IPS DF 4.7 (cell line): Measurements from ENCODE around the gene SH3RF3.
"Not testable (repeated sequence)": the region's sequence is repeated elsewhere in the genome, so short reads cannot be mapped to it uniquely, and the experiment has no call there.

Experiments
- DNase-seq: peaks from one replicate; pipeline ENCODE4 v3.0.0-alpha.2; 2013; ENCODE audit warnings: low spot score; ENCODE audit errors: extremely low read depth

SH3RF3 gene

DNA sequence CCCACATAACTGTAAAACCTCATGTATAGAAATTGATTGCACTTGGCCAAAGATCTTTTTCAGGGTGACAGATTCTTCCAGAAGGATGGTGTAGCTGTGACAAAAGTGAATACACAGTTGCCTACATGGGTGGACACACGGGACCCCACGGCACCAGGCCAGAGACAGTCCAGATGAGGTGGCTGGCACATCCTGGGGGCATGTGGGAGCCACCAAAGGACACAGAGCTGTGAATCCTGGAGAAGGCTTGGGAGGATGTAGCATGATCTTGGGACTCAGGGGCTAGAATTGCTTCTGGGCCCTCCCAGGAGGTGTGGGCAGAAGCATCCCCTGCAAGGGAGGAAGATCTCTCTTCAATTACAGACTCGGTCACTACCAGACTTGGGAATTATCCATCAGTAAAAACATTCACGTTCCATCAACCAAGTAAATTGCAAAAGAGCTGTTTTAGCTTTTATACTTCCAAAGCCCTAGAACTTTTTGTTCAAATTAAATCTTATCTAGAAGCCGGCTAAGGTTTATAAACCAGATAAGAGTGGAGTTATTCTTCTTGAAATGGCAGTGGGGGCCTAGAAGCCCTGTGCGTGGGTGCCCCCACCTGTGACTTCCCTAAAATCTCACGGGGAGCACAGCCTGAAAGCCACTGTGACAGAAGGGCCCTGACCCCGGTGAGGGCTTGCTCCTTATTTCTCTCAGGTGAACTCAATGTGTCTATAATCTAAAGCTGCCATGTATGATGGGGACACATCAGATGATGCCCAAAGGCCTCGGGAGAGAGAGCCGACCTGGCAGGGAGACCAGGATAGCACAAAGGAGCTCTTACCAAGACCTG is 403.1 kb downstream of the SH3RF3 start:
- DNase-seq = no peak

DNA sequence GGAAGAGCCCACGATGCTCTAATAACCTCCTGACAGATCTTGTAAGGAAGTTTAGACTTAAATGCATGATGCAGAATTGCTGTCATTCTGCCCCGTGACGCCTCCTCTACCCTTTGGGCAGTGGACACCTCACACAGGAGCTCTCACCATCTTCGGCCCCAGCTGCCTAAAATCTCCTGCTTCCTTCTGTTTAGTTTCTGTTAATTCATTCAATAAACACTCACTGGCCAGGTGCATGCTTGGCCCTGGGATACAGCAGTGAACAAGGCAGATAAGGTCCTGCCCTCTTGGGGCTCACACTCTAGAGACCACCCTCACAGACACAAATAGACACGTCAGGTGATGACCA is 403.7 kb downstream of the SH3RF3 start:
- DNase-seq = no peak

DNA sequence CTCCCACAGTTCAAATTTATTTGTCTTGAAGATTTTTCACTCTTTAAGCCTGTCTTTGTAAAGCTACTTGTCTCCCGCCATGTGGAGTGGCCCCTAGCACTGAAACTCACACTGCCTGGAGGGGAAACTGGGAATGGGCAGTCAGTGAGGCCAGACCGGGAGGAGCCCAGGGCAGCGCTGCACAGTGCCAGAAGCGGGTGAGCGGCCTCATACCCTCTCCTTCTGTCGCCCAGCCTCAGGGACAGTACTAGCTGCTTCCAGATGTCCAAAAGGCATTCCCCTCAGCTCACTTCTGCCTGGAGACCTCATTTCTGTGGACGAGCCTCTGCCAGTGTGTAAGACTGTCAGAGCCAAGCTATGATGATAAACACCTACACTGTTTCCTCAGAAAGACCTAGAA is 404.8 kb downstream of the SH3RF3 start:
- DNase-seq = no peak

DNA sequence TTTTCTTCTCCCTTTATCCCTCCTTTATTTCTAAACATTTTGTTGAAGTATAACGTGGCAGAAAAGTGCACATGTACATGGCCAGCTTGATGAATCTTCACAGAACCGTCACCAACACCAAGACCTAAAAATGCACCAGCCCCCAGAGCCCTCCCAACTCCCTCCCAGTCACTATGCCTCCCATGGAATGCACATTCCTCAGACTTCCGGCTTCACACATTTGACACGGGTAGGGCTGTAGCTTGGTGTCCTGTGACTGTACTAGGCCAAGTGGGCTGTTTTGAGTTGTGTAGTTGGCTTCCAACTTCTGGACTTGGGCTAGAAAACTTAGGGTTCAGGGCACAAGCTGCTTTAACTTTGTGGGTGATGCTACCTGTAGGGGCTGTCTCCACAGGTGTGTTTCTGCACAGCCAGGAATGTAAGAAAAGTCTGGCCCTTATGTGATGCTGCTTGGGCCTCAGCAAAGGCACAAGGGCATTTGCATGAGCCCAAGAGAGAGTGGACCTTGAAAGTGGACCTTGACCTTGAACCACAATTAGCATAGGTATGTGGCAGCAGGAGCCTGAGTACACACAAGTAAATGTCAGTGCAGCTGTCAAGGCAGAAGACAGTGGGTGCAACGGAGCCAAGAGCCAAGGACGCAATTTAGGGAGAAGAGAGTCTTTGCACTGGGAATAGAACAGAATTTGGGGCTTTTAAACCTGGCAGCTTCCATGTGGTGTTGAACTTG is 406.4 kb downstream of the SH3RF3 start:
- DNase-seq = no peak

DNA sequence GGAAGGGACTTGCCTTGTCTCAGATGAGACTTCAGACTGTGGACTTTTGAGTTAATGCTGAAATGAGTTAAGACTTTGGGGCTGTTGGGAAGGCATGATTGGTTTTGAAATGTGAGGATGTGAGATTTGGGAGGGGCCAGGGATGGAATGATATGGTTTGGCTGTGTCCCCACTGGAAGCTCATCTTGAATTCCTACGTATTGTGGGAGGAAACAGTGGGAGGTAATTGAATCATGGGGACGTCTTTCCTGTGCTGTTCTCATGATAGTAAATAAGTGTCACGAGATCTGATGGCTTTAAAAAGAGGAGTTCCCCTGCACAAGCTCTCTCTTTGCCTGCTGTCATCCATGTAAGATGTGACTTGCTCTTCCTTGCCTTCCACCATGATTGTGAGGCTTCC is 407.6 kb downstream of the SH3RF3 start:
- DNase-seq = not testable (repeated sequence)

DNA sequence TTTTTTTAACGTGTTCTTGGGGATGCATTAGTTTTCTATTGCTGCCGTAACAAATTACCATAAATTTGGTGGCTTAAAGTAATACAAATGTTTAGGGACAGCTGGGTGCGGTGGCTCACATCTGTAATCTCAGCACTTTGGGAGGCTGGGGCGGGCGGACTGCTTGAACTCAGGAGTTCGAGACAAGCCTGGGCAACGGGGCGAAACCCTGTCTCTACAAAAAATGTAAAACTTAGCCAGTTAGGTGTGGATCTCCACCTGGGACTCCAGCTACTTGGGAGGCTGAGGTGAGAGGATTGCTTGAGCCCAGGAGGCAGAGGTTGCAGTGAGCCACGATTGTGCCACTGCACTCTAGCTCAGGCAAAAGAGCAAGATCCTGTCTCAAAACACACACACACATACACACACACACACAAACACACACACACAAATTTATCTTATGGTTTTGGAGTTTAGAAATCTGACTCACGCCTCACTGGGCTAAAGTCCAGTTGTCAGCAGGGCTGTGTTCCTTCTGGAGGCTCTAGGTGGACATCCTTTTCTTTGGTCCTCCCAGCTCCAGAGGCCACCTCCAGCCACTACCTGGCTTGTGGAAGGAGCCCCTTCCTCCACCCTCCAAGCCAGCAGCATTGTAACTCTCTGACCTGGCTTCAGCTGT is 408.7 kb downstream of the SH3RF3 start:
- DNase-seq = no peak

DNA sequence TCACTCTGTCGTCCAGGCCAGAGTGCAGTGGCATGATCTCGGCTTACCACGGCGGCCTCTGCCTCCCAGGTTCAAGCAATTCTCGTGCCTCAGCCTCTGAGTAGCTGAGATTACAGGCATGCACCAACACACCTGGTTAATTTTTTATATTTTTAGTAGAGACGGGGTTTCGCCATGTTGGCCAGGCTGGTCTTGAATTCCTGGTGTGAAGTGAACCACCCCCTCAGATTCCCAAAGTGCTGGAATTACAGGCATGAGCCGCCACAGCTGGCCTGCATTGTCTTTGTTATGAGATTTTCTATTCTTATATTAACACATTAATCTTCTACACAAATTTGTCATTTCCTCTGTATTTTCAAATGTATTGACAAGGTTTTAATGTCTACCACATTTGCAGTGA is 409.5 kb downstream of the SH3RF3 start:
- no peak for DNase-seq

DNA sequence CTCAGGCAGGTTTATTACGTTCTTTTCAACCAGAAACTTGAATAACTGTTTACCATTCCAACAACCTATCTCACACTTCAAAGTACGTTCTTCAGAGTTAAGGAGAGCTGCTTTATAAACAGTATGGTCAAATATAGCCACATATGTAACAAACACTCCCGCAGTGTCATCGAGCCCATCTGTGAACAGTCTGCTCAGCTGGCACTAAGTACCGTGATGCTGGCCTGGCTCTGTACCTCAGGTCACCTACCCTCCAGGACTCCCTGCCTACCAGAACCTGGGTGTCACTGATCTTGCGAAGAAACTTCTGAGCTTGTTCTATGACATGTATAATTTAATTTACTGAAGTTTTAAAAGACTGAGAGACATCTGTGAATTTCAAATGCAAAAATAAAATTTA is 413.4 kb downstream of the SH3RF3 start:
- DNase-seq = no peak

DNA sequence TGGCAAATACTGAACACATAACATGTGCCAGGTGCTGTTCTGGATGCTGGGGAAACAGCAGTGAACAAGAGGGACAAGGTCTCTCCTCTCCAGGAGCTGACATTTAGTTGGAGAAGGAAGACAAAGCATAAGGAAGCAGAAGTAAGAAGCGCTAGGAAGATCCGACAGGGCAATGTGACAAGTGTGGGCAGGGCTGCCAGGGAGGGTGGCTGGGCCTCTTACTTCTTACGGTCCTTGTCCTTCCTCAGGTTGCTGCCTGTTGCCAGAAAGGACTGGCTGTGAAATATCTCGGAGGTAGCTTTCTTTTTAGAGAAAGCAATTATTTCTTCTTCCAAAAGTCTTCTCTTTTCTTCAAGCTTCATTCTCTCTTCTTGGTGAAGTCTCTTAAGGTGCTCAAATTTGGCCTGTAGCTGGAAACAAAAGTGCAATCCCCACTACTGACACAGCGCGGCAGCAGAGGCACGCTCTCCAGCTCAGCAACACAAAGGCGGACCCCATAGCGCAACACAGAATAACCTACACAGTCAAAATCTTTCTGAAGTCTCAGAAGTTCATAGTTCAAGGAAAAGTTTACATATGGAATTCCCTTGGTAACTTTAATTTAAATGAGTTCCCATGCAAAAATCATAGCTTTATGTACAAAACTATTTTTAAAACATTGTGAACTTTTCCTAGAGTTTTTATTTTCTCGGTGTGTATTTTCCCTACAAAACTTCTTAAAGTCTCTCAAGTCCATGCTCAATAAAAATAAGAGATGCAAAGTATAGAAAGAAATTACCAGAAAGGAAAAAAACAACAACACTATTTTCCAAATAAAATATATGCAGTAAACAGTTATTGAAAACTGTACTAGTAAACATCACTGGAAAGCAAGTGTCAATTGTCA is 417.1 kb downstream of the SH3RF3 start:
- DNase-seq = peak; percentile 30

DNA sequence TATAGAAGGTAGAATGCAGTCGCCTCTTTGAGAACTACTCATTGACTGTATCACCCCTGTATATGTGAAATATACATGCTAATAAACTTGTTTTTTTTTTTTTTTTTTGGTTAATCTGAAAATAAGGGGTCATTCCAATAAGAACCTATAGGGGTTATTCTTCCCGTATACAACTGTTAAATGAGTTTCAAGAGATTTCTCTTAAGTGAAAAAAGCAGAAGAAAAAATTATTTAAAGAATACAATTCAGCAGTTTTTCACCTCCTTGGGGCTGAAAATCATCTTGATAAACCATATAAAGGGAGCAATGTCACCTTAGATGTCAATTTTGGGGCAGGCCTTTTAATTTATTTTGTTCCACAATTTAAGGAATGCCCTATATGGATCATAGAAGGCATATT is 418.3 kb downstream of the SH3RF3 start:
- DNase-seq = no peak

DNA sequence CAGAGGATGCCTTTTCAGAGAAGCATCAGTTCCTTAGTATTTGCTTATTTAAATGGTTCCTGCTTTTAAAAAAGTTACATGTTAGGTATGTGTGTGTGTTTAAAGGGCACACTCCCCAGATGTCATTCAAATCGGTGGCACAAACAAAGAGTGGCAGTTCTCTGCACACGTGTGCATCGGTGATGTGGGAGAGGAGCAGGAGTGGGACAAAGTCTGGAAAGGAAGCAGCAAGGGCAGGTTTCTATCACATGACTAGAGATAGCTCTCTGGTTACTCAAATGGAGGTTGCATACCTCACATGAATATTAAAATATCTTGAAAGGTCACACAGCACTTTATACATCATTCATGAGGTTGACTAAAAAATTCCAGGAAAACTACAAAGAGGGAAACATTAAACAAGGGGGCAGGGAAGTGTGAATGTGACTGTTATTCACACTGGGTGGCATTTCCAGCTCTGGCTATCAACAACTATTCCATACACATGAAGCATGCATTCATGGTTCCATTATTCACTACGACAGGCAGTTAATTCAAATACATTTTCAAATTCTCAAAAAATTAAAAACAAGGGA is 420.1 kb downstream of the SH3RF3 start:
- DNase-seq = no peak
